Loucy (cell line): Measurements from ENCODE around the gene CCRL2.

Source experiments
- H2AFZ ChIP-seq: fragments of 200-600 bp; sonication (generic); 2 replicates; pipeline ENCODE4 v1.6.0; 2016; ENCODE audit warnings: antibody characterized with exemption, mild to moderate bottlenecking, low read length, moderate library complexity
- H3F3A ChIP-seq: fragments of 200-600 bp; 2 replicates; pipeline ENCODE4 v1.6.0; 2016; ENCODE audit warnings: antibody characterized with exemption, low read depth, mild to moderate bottlenecking
- H3K27me3 ChIP-seq: fragments of 200-600 bp; sonication (generic); 2 replicates; pipeline ENCODE4 v1.6.1; 2014; ENCODE audit warnings: low read length, mild to moderate bottlenecking; ENCODE audit not compliant: insufficient read depth, poor library complexity, severe bottlenecking
- H3K36me3 ChIP-seq: fragments of 200-600 bp; sonication (generic); 2 replicates; pipeline ENCODE4 v1.6.1; 2016; ENCODE audit warnings: low read length; ENCODE audit not compliant: insufficient read depth
- H3K4me1 ChIP-seq: fragments of 200-600 bp; sonication (generic); 2 replicates; pipeline ENCODE4 v1.5.1; 2014; ENCODE audit warnings: low read length, mild to moderate bottlenecking; ENCODE audit not compliant: insufficient read depth, poor library complexity, severe bottlenecking
- H3K4me2 ChIP-seq: fragments of 200-600 bp; sonication (generic); 2 replicates; pipeline ENCODE4 v1.6.0; 2014; ENCODE audit warnings: antibody characterized with exemption, low read length, low read depth, mild to moderate bottlenecking; ENCODE audit not compliant: poor library complexity, severe bottlenecking
- H3K4me3 ChIP-seq: fragments of 200-600 bp; sonication (generic); 2 replicates; pipeline ENCODE4 v1.5.1; 2014; ENCODE audit warnings: low read length, mild to moderate bottlenecking, mixed read lengths; ENCODE audit not compliant: poor library complexity, severe bottlenecking
- H3K79me2 ChIP-seq: fragments of 200-600 bp; sonication (generic); 2 replicates; pipeline ENCODE4 v1.6.1; 2014; ENCODE audit warnings: low read length; ENCODE audit not compliant: insufficient read depth
- H3K9ac ChIP-seq: fragments of 200-600 bp; sonication (generic); 2 replicates; pipeline ENCODE4 v1.6.0; 2014; ENCODE audit warnings: mild to moderate bottlenecking, low read depth, low read length, moderate library complexity; ENCODE audit not compliant: poor library complexity, severe bottlenecking
- H3K9me2 ChIP-seq: fragments of 200-600 bp; sonication (generic); replicated peaks from 2 replicates; pipeline ENCODE4 v1.6.1; 2016; ENCODE audit warnings: low read depth, low read length, mixed read lengths
- H3K9me3 ChIP-seq: fragments of 200-600 bp; sonication (generic); 2 replicates; pipeline ENCODE4 v1.6.1; 2014; ENCODE audit warnings: mild to moderate bottlenecking, antibody characterized with exemption, low read length, low read depth; ENCODE audit not compliant: insufficient read depth
- H4K20me1 ChIP-seq: fragments of 200-600 bp; sonication (generic); 2 replicates; pipeline ENCODE4 v1.6.0; 2014; ENCODE audit warnings: antibody characterized with exemption, low read length, mild to moderate bottlenecking; ENCODE audit not compliant: insufficient read depth, poor library complexity, severe bottlenecking
- CTCF ChIP-seq: fragments of 200-600 bp; sonication (generic); conservative IDR thresholded peaks from 2 replicates; pipeline ENCODE4 v1.5.1; 2014; ENCODE audit warnings: mild to moderate bottlenecking, antibody characterized with exemption, low read length
- EZH2phosphoT487 ChIP-seq: fragments of 200-600 bp; IDR thresholded peaks from 2 replicates; pipeline ENCODE4 v1.6.1; 2018; ENCODE audit warnings: antibody characterized with exemption, mild to moderate bottlenecking, moderate library complexity, borderline replicate concordance

CCRL2 gene

DNA sequence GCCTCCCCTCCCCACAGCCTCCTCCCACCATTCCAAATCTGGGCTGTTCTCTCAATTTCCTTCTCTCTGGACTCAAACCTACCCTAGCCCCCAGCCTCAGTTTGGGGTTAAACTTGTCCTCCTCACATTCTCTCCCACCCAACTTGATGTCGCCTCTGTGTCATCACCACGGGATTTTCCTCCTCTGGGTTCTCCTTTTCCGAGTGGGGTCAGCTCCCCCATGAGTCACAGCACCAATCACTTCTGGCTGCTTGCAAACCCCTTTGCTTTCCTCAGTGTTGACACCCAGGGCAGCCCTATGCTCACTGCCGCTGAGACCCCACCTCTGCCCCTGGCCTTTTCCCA, 644 bp upstream of the CCRL2 start:
- peaks cover 13% of the 10 kb centered on the region for H3K4me1 ChIP-seq
- no peaks in the 10 kb centered on the region for H3K79me2 ChIP-seq
- H3K9ac ChIP-seq: no peak overlapping the region
- H3K9me3 ChIP-seq: no peaks in the 10 kb centered on the region
- H3K27me3 ChIP-seq: no peaks in the 10 kb centered on the region
- H2AFZ ChIP-seq: no peak overlapping the region
- no peaks in the 10 kb centered on the region for H3F3A ChIP-seq
- H3K4me2 ChIP-seq: no peak overlapping the region
- H4K20me1 ChIP-seq: no peaks in the 10 kb centered on the region
- H3K9me2 ChIP-seq: no peaks in the 10 kb centered on the region
- H3K4me3 ChIP-seq: no peak overlapping the region
- no peaks in the 10 kb centered on the region for H3K36me3 ChIP-seq
- TF ChIP-seq EZH2phosphoT487: no peak

DNA sequence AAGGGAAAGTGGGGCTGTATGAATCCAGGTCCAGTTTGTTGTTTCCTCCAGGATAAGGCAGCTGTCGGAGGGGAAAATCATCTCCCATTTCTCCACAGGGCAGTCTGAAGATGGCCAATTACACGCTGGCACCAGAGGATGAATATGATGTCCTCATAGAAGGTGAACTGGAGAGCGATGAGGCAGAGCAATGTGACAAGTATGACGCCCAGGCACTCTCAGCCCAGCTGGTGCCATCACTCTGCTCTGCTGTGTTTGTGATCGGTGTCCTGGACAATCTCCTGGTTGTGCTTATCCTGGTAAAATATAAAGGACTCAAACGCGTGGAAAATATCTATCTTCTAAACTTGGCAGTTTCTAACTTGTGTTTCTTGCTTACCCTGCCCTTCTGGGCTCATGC, 911 bp downstream of the CCRL2 start:
- Histone ChIP-seq H4K20me1 (no peaks in the 10 kb centered on the region), H3K4me2 (no peak overlapping the region), H3K9me3 (no peaks in the 10 kb centered on the region), H3K4me1 (peaks cover 13% of the 10 kb centered on the region), H3K4me3 (no peak overlapping the region), H2AFZ (no peak overlapping the region), H3K9me2 (no peaks in the 10 kb centered on the region), H3K9ac (no peak overlapping the region), H3K79me2 (no peaks in the 10 kb centered on the region), H3K36me3 (no peaks in the 10 kb centered on the region), H3F3A (no peaks in the 10 kb centered on the region), H3K27me3 (no peaks in the 10 kb centered on the region)
- no peak for TF ChIP-seq EZH2phosphoT487
- TF ChIP-seq CTCF: no peak

DNA sequence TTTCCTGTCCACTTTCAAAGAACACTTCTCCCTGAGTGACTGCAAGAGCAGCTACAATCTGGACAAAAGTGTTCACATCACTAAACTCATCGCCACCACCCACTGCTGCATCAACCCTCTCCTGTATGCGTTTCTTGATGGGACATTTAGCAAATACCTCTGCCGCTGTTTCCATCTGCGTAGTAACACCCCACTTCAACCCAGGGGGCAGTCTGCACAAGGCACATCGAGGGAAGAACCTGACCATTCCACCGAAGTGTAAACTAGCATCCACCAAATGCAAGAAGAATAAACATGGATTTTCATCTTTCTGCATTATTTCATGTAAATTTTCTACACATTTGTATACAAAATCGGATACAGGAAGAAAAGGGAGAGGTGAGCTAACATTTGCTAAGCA, 1.8 kb downstream of the CCRL2 start:
- H3K9me3 ChIP-seq: no peaks in the 10 kb centered on the region
- H3K9ac ChIP-seq: no peak overlapping the region
- H3K79me2 ChIP-seq: no peaks in the 10 kb centered on the region
- no peaks in the 10 kb centered on the region for H3K27me3 ChIP-seq
- TF ChIP-seq CTCF (peak; percentile 37), EZH2phosphoT487 (no peak)
- H3K36me3 ChIP-seq: no peaks in the 10 kb centered on the region
- no peak overlapping the region for H3K4me3 ChIP-seq
- H2AFZ ChIP-seq: no peak overlapping the region
- H3F3A ChIP-seq: no peaks in the 10 kb centered on the region
- no peaks in the 10 kb centered on the region for H4K20me1 ChIP-seq
- H3K9me2 ChIP-seq: no peaks in the 10 kb centered on the region
- no peak overlapping the region for H3K4me2 ChIP-seq
- peaks cover 13% of the 10 kb centered on the region for H3K4me1 ChIP-seq

DNA sequence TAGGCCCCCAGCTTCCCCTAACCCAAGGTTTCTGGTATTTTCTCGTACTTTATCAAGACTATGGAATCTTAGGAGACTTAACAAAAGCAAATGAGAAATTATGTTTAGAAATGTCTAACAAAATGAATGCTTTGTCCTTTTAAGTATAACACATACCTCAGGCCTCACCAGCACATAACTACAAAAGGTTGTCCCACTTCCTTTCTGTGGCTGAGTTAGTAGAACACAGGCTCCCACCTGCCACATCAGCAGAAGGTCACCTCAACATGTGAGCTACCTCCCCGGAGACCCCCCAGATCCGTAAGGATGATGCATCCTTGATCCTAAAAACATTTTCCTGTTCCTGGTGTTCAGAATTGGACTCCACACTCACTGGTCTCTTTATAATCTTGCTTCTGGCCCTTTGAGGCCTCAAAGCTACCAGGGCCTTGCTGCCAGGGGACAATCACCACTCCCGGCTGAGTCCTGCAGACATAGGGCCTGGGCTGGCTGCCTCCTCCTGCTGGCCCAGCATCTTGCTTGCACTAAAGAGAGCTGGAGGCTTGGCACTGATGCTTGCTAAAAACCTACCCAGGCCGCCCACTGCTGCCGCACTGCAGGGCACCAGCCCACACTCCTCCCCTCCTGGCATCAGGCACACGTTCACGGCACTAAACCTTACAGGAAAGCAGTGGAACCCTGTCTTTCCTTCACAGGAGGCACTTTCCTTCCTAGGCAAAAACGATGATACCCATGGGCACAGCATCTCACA, 2.9 kb downstream of the CCRL2 start:
- no peaks in the 10 kb centered on the region for H3F3A ChIP-seq
- no peak overlapping the region for H3K4me3 ChIP-seq
- peak overlapping the region; percentile 23; the same call in 1 of the 2 replicates for H2AFZ ChIP-seq
- no peaks in the 10 kb centered on the region for H3K9me3 ChIP-seq
- no peaks in the 10 kb centered on the region for H4K20me1 ChIP-seq
- H3K9me2 ChIP-seq: no peaks in the 10 kb centered on the region
- H3K79me2 ChIP-seq: no peaks in the 10 kb centered on the region
- H3K27me3 ChIP-seq: no peaks in the 10 kb centered on the region
- peaks cover 13% of the 10 kb centered on the region for H3K4me1 ChIP-seq
- H3K36me3 ChIP-seq: no peaks in the 10 kb centered on the region
- H3K4me2 ChIP-seq: no peak overlapping the region
- no peak overlapping the region for H3K9ac ChIP-seq
- no peak for TF ChIP-seq EZH2phosphoT487
- no peak for TF ChIP-seq CTCF
